Kasumi-1 (cell line): ENCODE data around the gene ARMC9.

ENCODE experiments used
- DNase-seq, 2 experiments: peaks; one replicate each; lab custom pipeline; 2025; lab: John Stamatoyannopoulos, UW

The ARMC9 gene

DNA sequence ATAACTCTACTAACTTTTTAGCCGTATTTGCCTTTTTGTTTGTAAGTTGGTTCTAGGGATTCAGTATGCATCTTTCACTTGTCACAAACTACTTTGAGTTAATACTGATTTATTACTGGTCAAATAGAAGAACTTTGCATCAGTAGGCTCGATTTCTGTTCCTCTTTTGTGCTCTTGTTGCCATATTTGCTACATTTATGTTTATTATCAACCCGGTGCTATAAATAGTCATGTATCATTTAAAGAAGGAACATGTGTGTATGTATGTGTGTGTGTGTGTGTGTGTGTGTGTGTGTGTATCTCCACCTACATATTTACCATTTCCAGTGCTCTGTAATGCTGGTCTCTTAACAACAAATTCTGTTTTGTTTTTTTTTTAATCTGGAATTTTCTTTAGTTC, 117.5 kb downstream of the ARMC9 start:
- DNase-seq: no peak

DNA sequence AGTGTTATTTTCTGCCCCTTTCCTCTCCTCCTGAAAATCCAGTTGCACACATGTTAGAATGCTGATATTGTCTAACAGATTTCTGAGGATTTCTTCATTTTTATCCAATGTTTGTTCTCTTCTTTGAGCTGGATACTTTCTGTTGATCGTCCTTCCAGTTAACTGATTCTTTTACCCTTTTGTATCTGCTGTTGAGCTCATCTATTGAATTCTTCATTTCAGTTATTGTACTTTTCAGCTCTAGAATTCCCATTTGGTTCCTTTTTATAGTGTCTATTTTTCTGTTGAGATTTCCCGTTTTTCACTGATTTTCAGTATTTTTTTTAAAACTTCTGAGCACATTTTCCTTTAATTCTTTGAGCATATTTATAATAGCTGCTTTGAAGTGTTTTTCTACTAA, 119.1 kb downstream of the ARMC9 start:
- DNase-seq: no peak

DNA sequence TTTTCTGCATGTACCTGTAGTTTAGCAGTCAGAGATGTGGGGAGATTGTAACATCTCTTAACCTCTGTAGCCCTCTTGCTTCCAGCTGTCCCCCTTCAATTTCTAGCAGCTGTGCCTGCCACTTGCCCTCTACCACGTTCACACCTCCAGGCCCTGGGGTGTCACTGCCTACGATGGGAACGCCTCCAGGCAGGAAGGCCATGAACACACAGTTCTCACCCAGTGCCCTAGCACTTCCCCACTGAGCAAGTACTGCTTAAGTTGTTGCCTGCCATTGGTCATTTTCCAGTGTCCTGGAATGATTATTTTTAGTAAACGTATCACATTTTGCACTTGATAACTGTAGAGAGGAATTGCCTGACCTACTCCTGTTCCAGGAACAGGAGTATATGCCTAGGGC, 120.0 kb downstream of the ARMC9 start:
- DNase-seq: no peak

DNA sequence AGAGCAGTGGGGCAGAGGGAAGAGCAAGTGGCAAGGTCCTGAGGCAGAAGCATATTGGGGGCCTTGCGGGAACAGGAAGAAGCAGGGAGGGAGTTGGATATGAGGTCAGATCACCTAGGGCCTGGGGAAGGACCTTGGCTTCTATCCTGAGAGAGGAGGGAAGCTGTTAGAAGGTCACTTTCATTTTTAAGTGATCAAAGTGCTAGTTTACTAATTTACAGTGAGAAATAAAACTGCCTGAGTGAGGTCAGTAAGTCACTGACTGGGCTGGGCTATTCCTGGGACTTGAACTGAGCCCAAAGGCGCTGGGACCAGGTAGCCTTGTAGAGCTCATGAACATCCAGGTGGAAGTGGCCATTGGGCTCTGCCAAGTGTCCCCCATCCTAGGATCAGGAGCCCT, 120.5 kb downstream of the ARMC9 start:
- no peak for DNase-seq

DNA sequence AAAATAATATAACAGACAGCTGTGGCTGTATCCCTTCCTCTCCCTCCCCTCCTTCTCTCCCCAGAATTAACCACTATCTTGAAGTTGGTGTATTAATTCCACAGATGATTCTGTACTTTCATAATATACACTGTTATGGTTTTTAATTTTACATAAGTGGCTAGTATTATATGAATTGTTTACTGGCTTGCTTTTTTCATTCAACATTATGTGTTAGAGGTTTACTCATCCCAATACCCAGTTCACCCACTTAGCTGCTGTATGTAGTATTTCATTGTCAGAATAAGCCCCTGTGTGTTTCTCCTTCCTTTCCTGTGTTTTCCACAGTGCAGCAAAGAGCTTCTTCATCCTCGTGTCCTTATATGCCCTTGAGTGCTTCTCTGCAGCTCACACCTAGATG, 121.4 kb downstream of the ARMC9 start:
- DNase-seq: no peak

GRCh38 chr2:231321021-231321420, 122.6 kb downstream of the ARMC9 start:
- DNase-seq: no peak

DNA sequence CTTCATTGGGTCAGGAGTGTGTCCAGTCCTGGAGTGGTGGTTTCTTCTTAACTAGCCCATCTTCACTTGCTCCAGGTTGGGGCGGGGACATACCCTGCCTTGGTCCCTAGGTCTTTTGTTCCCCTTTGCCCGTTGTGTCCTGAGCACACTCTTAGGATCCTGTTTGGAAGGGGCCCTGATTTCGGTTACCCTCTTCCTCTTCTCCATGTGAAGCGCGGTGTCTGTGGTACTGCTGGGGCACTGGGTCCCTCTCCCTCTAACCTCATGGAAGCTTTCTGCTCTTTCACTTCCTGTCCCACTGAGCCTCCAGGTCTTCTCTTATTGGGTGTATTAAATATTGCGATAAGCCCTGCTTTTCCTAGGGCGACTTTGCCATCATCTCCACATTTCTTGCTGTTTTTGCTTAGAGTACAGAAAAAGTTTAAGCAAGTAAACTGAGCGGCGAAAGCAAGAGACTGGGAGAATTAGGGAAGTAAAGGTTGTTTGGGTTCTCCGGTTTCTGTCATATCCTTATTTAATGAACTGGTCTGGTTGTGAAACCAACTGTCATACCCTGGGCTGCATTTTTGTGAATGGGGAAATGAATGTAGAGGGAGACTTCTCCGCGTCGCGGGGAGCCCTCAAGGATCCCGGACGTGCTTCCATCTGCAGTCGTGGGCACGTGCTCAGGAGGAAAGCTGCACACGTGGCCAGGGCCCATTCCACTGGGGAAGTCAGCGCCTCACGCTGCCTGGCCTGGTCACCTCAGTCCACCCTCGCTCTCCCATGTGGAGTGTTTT, 123.3 kb downstream of the ARMC9 start:
- DNase-seq: peak; percentile 79 to 82

GRCh38 chr2:231323316-231323715, 124.9 kb downstream of the ARMC9 start:
- DNase-seq: no peak

DNA sequence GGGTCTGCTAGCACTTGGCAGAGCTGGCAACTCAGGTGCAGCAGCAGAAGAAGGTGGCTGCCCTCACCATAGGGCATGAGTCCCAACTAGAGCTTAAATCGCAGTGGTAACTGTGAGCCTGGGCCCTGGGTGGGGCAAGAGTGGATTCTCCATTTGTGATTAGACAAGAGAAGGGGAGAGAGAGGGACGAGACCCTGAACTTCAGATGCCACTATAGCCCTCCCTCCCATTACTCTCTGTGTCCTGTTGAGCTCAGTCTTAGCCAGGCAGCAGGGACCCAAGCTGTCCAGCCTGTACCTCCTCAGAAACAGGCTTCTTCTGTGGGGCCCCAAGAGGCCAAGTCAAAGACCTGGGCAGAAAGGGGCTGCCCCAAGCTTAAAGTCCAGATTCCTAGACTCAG, 127.4 kb downstream of the ARMC9 start:
- no peak for DNase-seq

- DNase-seq: no peak
These were observed 128.0 kb downstream of the ARMC9 start for GRCh38 chr2:231326404-231326803.

GRCh38 chr2:231330311-231330710, 131.9 kb downstream of the ARMC9 start:
- no peak for DNase-seq

- DNase-seq: no peak
These were observed 133.1 kb downstream of the ARMC9 start for GRCh38 chr2:231331533-231331932.

- DNase-seq: no peak
These were observed 134.0 kb downstream of the ARMC9 start for GRCh38 chr2:231332388-231332787.

GRCh38 chr2:231332872-231333500, 134.6 kb downstream of the ARMC9 start:
- no peak for DNase-seq

DNA sequence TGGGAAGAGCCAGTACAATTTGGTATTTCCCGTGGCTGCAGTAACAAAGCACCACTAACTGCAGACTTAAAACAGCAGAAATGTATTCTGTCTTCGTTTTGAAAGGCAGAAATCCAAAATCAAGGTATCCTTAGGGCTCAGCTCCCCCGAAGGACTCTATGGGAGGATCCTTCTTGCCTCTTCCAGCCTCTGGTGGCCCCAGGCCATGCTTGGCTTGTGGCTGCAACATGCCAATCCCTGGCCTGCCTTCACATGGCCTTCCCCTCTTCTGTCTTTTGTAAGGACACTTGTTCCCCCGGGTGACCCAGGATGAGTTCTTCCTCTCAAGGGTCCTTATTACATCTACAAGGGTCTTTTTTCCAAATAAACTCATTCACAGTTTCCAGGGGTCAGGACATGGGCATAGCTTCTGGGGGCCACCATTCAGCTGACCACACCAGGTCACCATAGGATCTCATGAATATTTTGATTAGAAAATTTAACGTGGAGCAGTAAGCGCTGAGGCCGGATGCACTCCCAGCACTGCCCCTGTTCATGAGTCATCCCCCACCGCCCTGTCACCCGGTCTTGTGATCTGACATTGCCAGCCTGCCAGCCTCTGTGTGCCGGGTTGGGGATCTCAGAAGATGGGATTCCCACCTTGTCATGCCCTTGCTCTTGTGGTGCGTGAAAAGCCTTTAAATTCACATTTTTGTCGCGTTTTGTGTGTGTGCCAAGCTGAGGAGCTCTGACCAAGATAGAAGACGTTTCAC, 135.9 kb downstream of the ARMC9 start:
- no peak for DNase-seq

DNA sequence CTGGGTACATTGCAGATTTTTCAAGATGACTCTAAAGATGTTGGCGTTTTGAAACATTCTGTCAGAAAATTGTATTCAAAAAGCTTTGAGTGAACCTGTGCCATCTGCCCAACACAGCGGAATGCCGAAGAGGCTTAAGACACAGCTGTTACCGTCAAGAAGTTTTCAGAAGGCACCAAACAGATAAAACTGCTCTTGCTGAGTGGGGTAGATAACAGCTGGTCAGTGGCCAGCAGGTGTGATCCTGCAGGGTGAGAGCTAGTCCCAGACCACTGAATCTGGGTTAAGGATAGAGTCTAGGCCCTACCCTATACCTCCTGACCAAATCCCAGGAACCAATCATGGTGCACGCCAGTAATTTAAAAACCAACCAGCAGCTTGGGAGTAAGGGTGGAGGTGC, 136.6 kb downstream of the ARMC9 start:
- DNase-seq: no peak

- no peak for DNase-seq
These were observed 137.2 kb downstream of the ARMC9 start for GRCh38 chr2:231335591-231335990.

DNA sequence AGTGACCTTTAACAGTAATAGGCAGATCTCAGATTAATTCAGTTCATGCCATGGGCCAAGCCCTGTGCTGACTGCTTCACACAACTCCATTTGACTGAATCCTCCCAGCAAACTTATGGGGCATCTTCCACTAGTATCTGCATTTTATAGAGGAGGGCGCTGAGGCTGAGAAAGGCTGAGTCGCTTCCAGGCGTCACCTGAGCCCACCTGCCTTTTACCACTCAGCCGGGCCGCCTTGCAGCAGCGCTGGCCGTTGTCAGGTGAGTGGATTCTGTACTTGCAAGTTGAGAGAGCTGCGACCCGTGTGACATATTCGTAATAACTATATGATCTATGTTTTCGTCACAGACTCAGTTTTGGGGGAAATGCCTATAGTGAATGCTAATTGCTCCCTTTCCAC, 137.8 kb downstream of the ARMC9 start:
- no peak for DNase-seq

GRCh38 chr2:231336700-231337099, 138.3 kb downstream of the ARMC9 start:
- no peak for DNase-seq

- DNase-seq: no peak
These were observed 139.7 kb downstream of the ARMC9 start for GRCh38 chr2:231337807-231338759.

GRCh38 chr2:231339316-231339715, 140.9 kb downstream of the ARMC9 start:
- no peak for DNase-seq

GRCh38 chr2:231341100-231341499, 142.7 kb downstream of the ARMC9 start:
- no peak for DNase-seq
